SK-N-SH (cell line): Measurements from ENCODE around the gene GALR2. TPM values are rescaled to one million over a fixed set of nuclear protein-coding genes. Genes with fewer than 3 reads are reported as not detected.

Experiments
- CTCF ChIA-PET: fragments of 300-600, 350-600 bp; formaldehyde crosslinking; extraction: SDS; loops from one replicate; lab custom pipeline; 2021; lab: Yijun Ruan, JAX
- POLR2A ChIA-PET: fragments of 350-600 bp; sonication (Branson Sonifier 250); formaldehyde crosslinking; extraction: SDS; loops from one replicate; lab custom pipeline; 2020; ENCODE audit warnings: antibody characterized with exemption, inconsistent platforms; lab: Yijun Ruan, JAX
- DNase-seq: peaks from one replicate; pipeline ENCODE4 v3.0.0; 2012
- H2AFZ ChIP-seq: fragments of 200-600 bp; sonication (generic); 2 replicates; pipeline ENCODE4 v1.8.1; 2016; ENCODE audit warnings: antibody characterized with exemption, mild to moderate bottlenecking, low read depth
- H3F3A ChIP-seq: fragments of 200-600 bp; sonication (generic); replicated peaks from 2 replicates; pipeline ENCODE3; 2016; ENCODE audit warnings: antibody characterized with exemption, mild to moderate bottlenecking; ENCODE audit not compliant: insufficient read depth
- H3K27ac ChIP-seq, 2 experiments: fragments of 200-500 bp in 1 of 2; fragments of 200-600 bp in 1 of 2; sonication (Bioruptor generic) in 1 of 2; sonication (generic), shearing (Covaris generic) in 1 of 2; 2 replicates each; pipeline versions ENCODE4 v1.5.1 to v1.6.1; 2014 to 2016; ENCODE audit warnings: low read depth in 2 of 2, inconsistent platforms in 1 of 2, low read length in 1 of 2, mild to moderate bottlenecking in 1 of 2, mixed read lengths in 1 of 2
- H3K27me3 ChIP-seq: fragments of 200-600 bp; sonication (generic), shearing (Covaris generic); 2 replicates; pipeline ENCODE4 v1.6.1; 2016; ENCODE audit warnings: mixed run types; ENCODE audit not compliant: insufficient read depth
- H3K36me3 ChIP-seq, 2 experiments: fragments of 200-500 bp in 1 of 2; fragments of 200-600 bp in 1 of 2; sonication (Bioruptor generic) in 1 of 2; sonication (generic) in 1 of 2; replicated peaks in 1 of 2; 2 replicates each; pipeline versions ENCODE3 to v1.5.1; 2014 to 2016; ENCODE audit warnings: low read length in 1 of 2, mild to moderate bottlenecking in 1 of 2; ENCODE audit not compliant: insufficient read depth in 2 of 2, control insufficient read depth in 1 of 2
- H3K4me1 ChIP-seq, 2 experiments: fragments of 200-500 bp in 1 of 2; fragments of 200-600 bp in 1 of 2; sonication (Bioruptor generic) in 1 of 2; sonication (generic), shearing (Covaris generic) in 1 of 2; 2 replicates each; pipeline versions ENCODE4 v1.5.1 to v1.6.1; 2014 to 2016; ENCODE audit warnings: low read depth in 1 of 2, low read length in 1 of 2, mixed run types in 1 of 2; ENCODE audit not compliant: insufficient read depth in 2 of 2, control insufficient read depth in 1 of 2
- H3K4me2 ChIP-seq: fragments of 200-600 bp; sonication (generic), shearing (Covaris generic); 2 replicates; pipeline ENCODE4 v1.6.1; 2017; ENCODE audit warnings: mixed run types
- H3K4me3 ChIP-seq, 2 experiments: fragments of 200-500 bp in 1 of 2; fragments of 200-600 bp in 1 of 2; sonication (Bioruptor generic) in 1 of 2; sonication (generic), shearing (Covaris generic) in 1 of 2; 2 replicates each; pipeline versions ENCODE4 v1.5.1 to v1.8.1; 2014 to 2016; ENCODE audit warnings: low read depth in 2 of 2, inconsistent platforms in 1 of 2, low read length in 1 of 2, mild to moderate bottlenecking in 1 of 2, mixed read lengths in 1 of 2, moderate library complexity in 1 of 2
- H3K79me2 ChIP-seq: fragments of 200-600 bp; sonication (generic); 2 replicates; pipeline ENCODE4 v1.8.1; 2017; ENCODE audit warnings: mild to moderate bottlenecking; ENCODE audit not compliant: insufficient read depth
- H3K9ac ChIP-seq: fragments of 200-600 bp; sonication (generic); 2 replicates; pipeline ENCODE4 v1.6.1; 2017; ENCODE audit warnings: mixed run types
- H3K9me2 ChIP-seq: fragments of 200-600 bp; sonication (generic); 2 replicates; pipeline ENCODE4 v1.6.1; 2017; ENCODE audit warnings: mixed run types
- H3K9me3 ChIP-seq: fragments of 200-600 bp; sonication (generic); 2 replicates; pipeline ENCODE4 v1.6.1; 2017; ENCODE audit warnings: mixed run types, mild to moderate bottlenecking, moderate library complexity
- H4K20me1 ChIP-seq: fragments of 200-600 bp; sonication (generic); 2 replicates; pipeline ENCODE4 v1.6.1; 2017; ENCODE audit warnings: mild to moderate bottlenecking, mixed run types; ENCODE audit not compliant: insufficient read depth
- CHD2 ChIP-seq: fragments of 150-350 bp; IDR thresholded peaks from 2 replicates; pipeline ENCODE4 v1.6.1; 2018; ENCODE audit warnings: low read length; ENCODE audit not compliant: partially characterized antibody
- EP300 ChIP-seq, 2 experiments: IDR thresholded peaks; 2 replicates each; pipeline versions ENCODE4 v1.4.0 to v1.6.1; 2012; ENCODE audit warnings: borderline replicate concordance in 1 of 2, low read depth in 1 of 2, low read length in 1 of 2
- FOXM1 ChIP-seq: IDR thresholded peaks from 2 replicates; pipeline ENCODE4 v1.4.0; 2012; ENCODE audit warnings: low read depth, mild to moderate bottlenecking
- GABPA ChIP-seq: IDR thresholded peaks from 2 replicates; pipeline ENCODE4 v1.4.0; 2012; ENCODE audit warnings: low read depth, mild to moderate bottlenecking
- GATA2 ChIP-seq: sonication (generic); formaldehyde crosslinking; IDR thresholded peaks from 2 replicates; pipeline ENCODE4 v1.5.0; 2020; ENCODE audit warnings: mild to moderate bottlenecking, missing genetic modification reagents
- JUND ChIP-seq: IDR thresholded peaks from 2 replicates; pipeline ENCODE4 v1.4.0; 2012
- POLR2AphosphoS5 ChIP-seq: IDR thresholded peaks from 2 replicates; pipeline ENCODE4 v1.6.1; 2012; ENCODE audit warnings: low read depth, low read length
- RCOR1 ChIP-seq: fragments of 150-350 bp; IDR thresholded peaks from 2 replicates; pipeline ENCODE4 v1.6.1; 2017; ENCODE audit warnings: antibody characterized with exemption, low read length
- SIN3A ChIP-seq: IDR thresholded peaks from 2 replicates; pipeline ENCODE4 v1.6.1; 2012; ENCODE audit warnings: low read depth, mild to moderate bottlenecking, low read length, moderate library complexity, borderline replicate concordance
- SMC3 ChIP-seq: IDR thresholded peaks from 2 replicates; pipeline ENCODE4 v1.6.1; 2012; ENCODE audit warnings: low read depth, low read length, improper control_type of control experiment
- WGBS: methylation state at CpG from one replicate; pipeline ENCODE4 v1.1.6; 2017; ENCODE audit warnings: low lambda C conversion rate; 5-methylcytosine and 5-hydroxymethylcytosine counted together
- polyA plus RNA-seq, 3 experiments: library from polyadenylated mRNA; depleted of rRNA; stranded (reverse); fragments of >200 nt; gene quantifications; 2 replicates each; pipeline ENCODE4 v1.2.3, GENCODE V29; 2012
- TF ChIP-seq, protein P1 (sequence below): IDR thresholded peaks from 2 replicates; pipeline ENCODE4 v1.4.0; 2012; ENCODE audit warnings: low read depth, borderline replicate concordance
- TF ChIP-seq, protein P2 (sequence below): IDR thresholded peaks from 2 replicates; pipeline ENCODE4 v1.4.0; 2012; ENCODE audit warnings: low read depth, borderline replicate concordance
- TF ChIP-seq, protein P3 (sequence below): fragments of 200-600 bp; sonication (generic); IDR thresholded peaks from 2 replicates; pipeline ENCODE4 v1.6.1; 2017; ENCODE audit warnings: antibody characterized with exemption, mild to moderate bottlenecking, moderate library complexity
- TF ChIP-seq, protein P4 (sequence below): fragments of 150-350 bp; IDR thresholded peaks from 2 replicates; pipeline ENCODE4 v1.6.1; 2016; ENCODE audit warnings: mild to moderate bottlenecking, low read depth, low read length

The GALR2 gene
- polyA plus RNA-seq, 1 of the 3 experiments (the other 2 are of a cell fraction): 0.05 TPM

DNA sequence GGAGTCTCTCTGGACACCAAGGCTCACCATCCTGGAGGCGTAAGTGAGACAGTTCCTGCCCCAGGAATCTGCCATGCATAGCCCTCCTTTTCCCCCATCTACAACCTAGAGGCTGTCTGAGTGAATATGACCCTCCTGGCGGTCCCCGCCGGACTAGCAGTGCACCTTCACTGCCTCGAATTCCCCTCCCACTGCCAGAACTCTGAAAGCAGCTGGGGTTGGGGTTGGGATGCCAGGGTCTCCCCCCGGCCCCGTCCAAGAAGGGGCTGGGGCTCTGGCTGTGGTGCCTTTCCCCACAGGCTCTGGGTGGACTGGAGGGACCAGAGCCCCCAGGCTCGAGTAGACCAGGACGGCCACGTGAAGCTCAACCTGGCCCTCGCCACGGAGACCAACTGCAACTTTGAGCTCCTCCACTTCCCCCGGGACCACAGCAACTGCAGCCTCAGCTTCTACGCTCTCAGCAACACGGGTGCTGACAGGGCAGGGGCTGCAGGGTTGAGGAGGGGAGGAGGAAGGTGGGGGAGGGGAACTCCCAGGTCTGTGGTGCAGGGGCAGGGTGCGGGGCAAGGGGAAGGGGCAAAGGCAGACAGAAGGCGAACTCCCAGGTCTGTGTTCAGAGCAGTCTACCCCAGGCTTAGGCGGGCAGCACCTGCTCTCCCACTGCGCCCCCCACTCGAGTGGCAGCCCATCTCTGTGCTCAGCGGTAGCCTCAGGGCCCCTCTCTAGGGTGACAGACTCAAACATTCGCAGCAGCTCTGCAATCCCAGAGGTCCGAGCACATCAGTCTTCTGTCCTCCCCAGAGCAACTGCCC lies 5.6 kb downstream of the GALR2 start (continued):
- TF ChIP-seq, protein P1, sequence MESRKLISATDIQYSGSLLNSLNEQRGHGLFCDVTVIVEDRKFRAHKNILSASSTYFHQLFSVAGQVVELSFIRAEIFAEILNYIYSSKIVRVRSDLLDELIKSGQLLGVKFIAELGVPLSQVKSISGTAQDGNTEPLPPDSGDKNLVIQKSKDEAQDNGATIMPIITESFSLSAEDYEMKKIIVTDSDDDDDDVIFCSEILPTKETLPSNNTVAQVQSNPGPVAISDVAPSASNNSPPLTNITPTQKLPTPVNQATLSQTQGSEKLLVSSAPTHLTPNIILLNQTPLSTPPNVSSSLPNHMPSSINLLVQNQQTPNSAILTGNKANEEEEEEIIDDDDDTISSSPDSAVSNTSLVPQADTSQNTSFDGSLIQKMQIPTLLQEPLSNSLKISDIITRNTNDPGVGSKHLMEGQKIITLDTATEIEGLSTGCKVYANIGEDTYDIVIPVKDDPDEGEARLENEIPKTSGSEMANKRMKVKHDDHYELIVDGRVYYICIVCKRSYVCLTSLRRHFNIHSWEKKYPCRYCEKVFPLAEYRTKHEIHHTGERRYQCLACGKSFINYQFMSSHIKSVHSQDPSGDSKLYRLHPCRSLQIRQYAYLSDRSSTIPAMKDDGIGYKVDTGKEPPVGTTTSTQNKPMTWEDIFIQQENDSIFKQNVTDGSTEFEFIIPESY: peak; percentile 2; the same call in 1 of the 2 replicates
- TF ChIP-seq, protein P2, sequence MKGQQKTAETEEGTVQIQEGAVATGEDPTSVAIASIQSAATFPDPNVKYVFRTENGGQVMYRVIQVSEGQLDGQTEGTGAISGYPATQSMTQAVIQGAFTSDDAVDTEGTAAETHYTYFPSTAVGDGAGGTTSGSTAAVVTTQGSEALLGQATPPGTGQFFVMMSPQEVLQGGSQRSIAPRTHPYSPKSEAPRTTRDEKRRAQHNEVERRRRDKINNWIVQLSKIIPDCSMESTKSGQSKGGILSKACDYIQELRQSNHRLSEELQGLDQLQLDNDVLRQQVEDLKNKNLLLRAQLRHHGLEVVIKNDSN: no peak
- TF ChIP-seq POLR2AphosphoS5 (peak; percentile 35; the same call in 1 of the 2 replicates), GATA2 (CRISPR knock-in tag) (no peak), CHD2 (no peak), SMC3 (no peak), RCOR1 (no peak), EP300 (IDR thresholded peaks at IDR 0.05; ENCODE audit: borderline replicate concordance in 1 of 2, low read depth in 1 of 2, low read length in 1 of 2) (no peak), FOXM1 (no peak)

DNA sequence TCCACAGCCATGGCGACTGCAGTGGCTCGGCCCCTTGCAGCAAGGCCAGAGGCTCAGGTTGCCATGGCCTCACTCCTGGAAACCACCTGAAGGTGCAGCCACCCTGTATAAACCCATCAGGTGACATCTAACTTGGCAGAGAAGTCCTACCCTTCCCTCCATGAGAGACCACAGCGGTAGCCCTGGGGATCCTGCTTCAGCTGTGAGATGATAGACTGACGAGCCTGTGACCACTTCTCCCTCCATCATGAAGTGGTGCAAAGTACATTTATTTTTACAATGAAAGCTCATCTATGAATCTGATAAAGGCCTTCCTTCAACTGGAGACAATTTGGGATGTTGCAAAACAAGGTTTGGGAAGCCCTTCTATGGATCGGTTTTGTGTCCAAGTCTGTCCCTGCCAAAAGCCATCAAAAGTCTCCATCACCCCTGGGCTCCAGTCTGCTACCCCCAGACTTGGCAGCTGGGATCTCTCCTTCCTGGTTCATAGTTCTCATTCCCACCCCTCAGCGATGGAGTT lies 6.2 kb downstream of the GALR2 start:
- no peak overlapping the region for H3K27ac ChIP-seq
- no peaks in the 10 kb centered on the region for H3K9me2 ChIP-seq
- H3K9ac ChIP-seq: no peak overlapping the region
- 57% methylated on average over 4 of the region's 6 CpGs for WGBS
- ChIA-PET CTCF (interaction anchor here (0.6 to 7.8 kb wide), 14 partner anchors 8 to 1336 kb away, joined by 3 to 64 read pairs (median 6); partner anchors contain the start of gene EXOC7), POLR2A (interaction anchor here (1.0 to 3.4 kb wide), 4 partner anchors 9 to 61 kb away, joined by 3 to 20 read pairs (median 8); no protein-coding TSS in a partner anchor)
- TF ChIP-seq, protein P3, sequence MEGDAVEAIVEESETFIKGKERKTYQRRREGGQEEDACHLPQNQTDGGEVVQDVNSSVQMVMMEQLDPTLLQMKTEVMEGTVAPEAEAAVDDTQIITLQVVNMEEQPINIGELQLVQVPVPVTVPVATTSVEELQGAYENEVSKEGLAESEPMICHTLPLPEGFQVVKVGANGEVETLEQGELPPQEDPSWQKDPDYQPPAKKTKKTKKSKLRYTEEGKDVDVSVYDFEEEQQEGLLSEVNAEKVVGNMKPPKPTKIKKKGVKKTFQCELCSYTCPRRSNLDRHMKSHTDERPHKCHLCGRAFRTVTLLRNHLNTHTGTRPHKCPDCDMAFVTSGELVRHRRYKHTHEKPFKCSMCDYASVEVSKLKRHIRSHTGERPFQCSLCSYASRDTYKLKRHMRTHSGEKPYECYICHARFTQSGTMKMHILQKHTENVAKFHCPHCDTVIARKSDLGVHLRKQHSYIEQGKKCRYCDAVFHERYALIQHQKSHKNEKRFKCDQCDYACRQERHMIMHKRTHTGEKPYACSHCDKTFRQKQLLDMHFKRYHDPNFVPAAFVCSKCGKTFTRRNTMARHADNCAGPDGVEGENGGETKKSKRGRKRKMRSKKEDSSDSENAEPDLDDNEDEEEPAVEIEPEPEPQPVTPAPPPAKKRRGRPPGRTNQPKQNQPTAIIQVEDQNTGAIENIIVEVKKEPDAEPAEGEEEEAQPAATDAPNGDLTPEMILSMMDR: no peak
- TF ChIP-seq GABPA (no peak), GATA2 (CRISPR knock-in tag) (no peak), SMC3 (no peak), JUND (peak; percentile 8; the same call in 1 of the 2 replicates), SIN3A (0 out of 2 replicates have a peak, but pooled peaks have one; percentile 7), POLR2AphosphoS5 (peak; percentile 23; the same call in 1 of the 2 replicates), FOXM1 (no peak)
- TF ChIP-seq, protein P4, sequence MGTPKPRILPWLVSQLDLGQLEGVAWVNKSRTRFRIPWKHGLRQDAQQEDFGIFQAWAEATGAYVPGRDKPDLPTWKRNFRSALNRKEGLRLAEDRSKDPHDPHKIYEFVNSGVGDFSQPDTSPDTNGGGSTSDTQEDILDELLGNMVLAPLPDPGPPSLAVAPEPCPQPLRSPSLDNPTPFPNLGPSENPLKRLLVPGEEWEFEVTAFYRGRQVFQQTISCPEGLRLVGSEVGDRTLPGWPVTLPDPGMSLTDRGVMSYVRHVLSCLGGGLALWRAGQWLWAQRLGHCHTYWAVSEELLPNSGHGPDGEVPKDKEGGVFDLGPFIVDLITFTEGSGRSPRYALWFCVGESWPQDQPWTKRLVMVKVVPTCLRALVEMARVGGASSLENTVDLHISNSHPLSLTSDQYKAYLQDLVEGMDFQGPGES: no peak
- TF ChIP-seq, protein P1: peak; percentile 18; the same call in 1 of the 2 replicates
- no peak overlapping the region for H2AFZ ChIP-seq
- peak; percentile 47 for DNase-seq
- peaks cover 15 to 34% of the 10 kb centered on the region in 2 experiments for H3K36me3 ChIP-seq
- H3K9me3 ChIP-seq: no peaks in the 10 kb centered on the region
- peaks cover 48% of the 10 kb centered on the region for H3K27me3 ChIP-seq
- H4K20me1 ChIP-seq: no peaks in the 10 kb centered on the region; the same call in 1 of the 2 replicates
- H3F3A ChIP-seq: peaks cover 23% of the 10 kb centered on the region
- H3K79me2 ChIP-seq: no peaks in the 10 kb centered on the region
- peaks cover 0 to 32% of the 10 kb centered on the region in 2 experiments; a peak in 1 of 4 replicates for H3K4me1 ChIP-seq
- no peak overlapping the region for H3K4me3 ChIP-seq
- H3K4me2 ChIP-seq: no peak overlapping the region
